WERI-Rb-1 (cell line): ENCODE data around the gene CAPN14.

Source experiments
- DNase-seq: peaks from one replicate; pipeline ENCODE4 v3.0.0-alpha.2; 2020
- H3K27ac ChIP-seq: fragments of 250-450 bp; sonication (Bioruptor Pico); 2 replicates; pipeline ENCODE4 v1.5.1; 2020; ENCODE audit warnings: mild to moderate bottlenecking, moderate library complexity
- H3K27me3 ChIP-seq: fragments of 250-450 bp; sonication (Bioruptor Pico); 2 replicates; pipeline ENCODE4 v1.5.1; 2021; ENCODE audit warnings: mild to moderate bottlenecking, low read depth, moderate library complexity; ENCODE audit not compliant: insufficient read depth, severe bottlenecking
- H3K36me3 ChIP-seq: fragments of 250-450 bp; sonication (Bioruptor Pico); 2 replicates; pipeline ENCODE4 v1.5.1; 2020; ENCODE audit warnings: mild to moderate bottlenecking, moderate library complexity
- H3K4me3 ChIP-seq: 2 replicates; pipeline ENCODE4 v1.5.1; 2011; ENCODE audit warnings: low read depth, mild to moderate bottlenecking, control low read depth, low read length
- H3K9me3 ChIP-seq: fragments of 250-450 bp; sonication (Bioruptor Pico); 2 replicates; pipeline ENCODE4 v1.5.1; 2021; ENCODE audit warnings: mild to moderate bottlenecking, moderate library complexity; ENCODE audit not compliant: severe bottlenecking
- CTCF ChIP-seq: IDR thresholded peaks from 2 replicates; pipeline ENCODE4 v1.5.1; 2011; ENCODE audit warnings: low read depth, mild to moderate bottlenecking, control low read depth, inconsistent platforms, low read length

CAPN14 gene

GRCh38 chr2:31232586-31232985 is 15.3 kb upstream of the CAPN14 start:
- H3K27ac ChIP-seq, result peak overlapping the region; percentile 41
- DNase-seq, result peak; percentile 54
- H3K27me3 ChIP-seq, result no peaks in the 10 kb centered on the region
- H3K36me3 ChIP-seq, result no peaks in the 10 kb centered on the region
- H3K9me3 ChIP-seq, result no peaks in the 10 kb centered on the region
- no peak for TF ChIP-seq CTCF
- peak overlapping the region; percentile 43 for H3K4me3 ChIP-seq

GRCh38 chr2:31231571-31232302 is 14.4 kb upstream of the CAPN14 start:
- peak overlapping the region; percentile 43 for H3K4me3 ChIP-seq
- no peaks in the 10 kb centered on the region for H3K9me3 ChIP-seq
- H3K27ac ChIP-seq, result peak overlapping the region; percentile 41
- H3K27me3 ChIP-seq, result no peaks in the 10 kb centered on the region
- no peaks in the 10 kb centered on the region for H3K36me3 ChIP-seq
- TF ChIP-seq CTCF, result no peak
- peak; percentile 63 for DNase-seq

- Histone ChIP-seq H3K4me3 (no peak overlapping the region), H3K27ac (no peak overlapping the region), H3K9me3 (no peaks in the 10 kb centered on the region), H3K27me3 (no peaks in the 10 kb centered on the region), H3K36me3 (no peaks in the 10 kb centered on the region)
- no peak for DNase-seq
- no peak for TF ChIP-seq CTCF
These were observed 13.4 kb upstream of the CAPN14 start for GRCh38 chr2:31230751-31231150.

DNA sequence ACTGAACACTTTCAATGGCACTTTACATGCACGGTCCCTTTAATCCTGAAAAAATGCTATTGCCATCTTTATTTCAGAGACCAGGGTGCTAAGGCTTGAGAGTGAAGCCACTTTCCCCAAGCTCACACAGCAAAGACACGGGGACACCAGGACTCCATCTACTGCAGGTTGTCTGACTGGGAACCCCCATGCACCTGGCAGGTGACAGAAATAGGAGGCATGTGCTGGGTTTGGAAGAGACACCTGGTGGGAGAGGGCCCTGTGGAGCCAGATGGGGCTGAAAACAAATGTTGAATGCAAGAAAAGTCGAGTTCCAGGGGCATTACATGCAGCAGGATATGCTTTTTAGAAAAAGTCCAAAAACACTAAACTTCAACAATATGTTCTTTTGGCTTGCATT is 11.4 kb upstream of the CAPN14 start:
- H3K27me3 ChIP-seq, result no peaks in the 10 kb centered on the region
- H3K27ac ChIP-seq, result no peak overlapping the region
- H3K4me3 ChIP-seq, result no peak overlapping the region
- TF ChIP-seq CTCF, result no peak
- no peaks in the 10 kb centered on the region for H3K36me3 ChIP-seq
- no peaks in the 10 kb centered on the region for H3K9me3 ChIP-seq
- no peak for DNase-seq

GRCh38 chr2:31227711-31228125 is 10.4 kb upstream of the CAPN14 start:
- H3K4me3 ChIP-seq, result no peak overlapping the region
- no peaks in the 10 kb centered on the region for H3K9me3 ChIP-seq
- DNase-seq, result no peak
- no peak overlapping the region for H3K27ac ChIP-seq
- H3K27me3 ChIP-seq, result no peaks in the 10 kb centered on the region
- no peaks in the 10 kb centered on the region for H3K36me3 ChIP-seq
- TF ChIP-seq CTCF, result no peak

GRCh38 chr2:31227110-31227509 is 9.8 kb upstream of the CAPN14 start:
- no peak overlapping the region for H3K4me3 ChIP-seq
- DNase-seq, result no peak
- H3K27me3 ChIP-seq, result no peaks in the 10 kb centered on the region
- no peak for TF ChIP-seq CTCF
- no peaks in the 10 kb centered on the region for H3K36me3 ChIP-seq
- H3K9me3 ChIP-seq, result no peaks in the 10 kb centered on the region
- no peak overlapping the region for H3K27ac ChIP-seq
